NCI-H82 treated with DMSO at 0.1 percent for 48 hours (cell line): Measurements from ENCODE around the gene ABCC6.
"Not testable (repeated sequence)": the region's sequence is repeated elsewhere in the genome, so short reads cannot be mapped to it uniquely, and the experiment has no call there.

Source experiments
- DNase-seq: peaks from one replicate; lab custom pipeline; 2025; ENCODE audit not compliant: unreplicated experiment; lab: John Stamatoyannopoulos, UW

The ABCC6 gene

DNA sequence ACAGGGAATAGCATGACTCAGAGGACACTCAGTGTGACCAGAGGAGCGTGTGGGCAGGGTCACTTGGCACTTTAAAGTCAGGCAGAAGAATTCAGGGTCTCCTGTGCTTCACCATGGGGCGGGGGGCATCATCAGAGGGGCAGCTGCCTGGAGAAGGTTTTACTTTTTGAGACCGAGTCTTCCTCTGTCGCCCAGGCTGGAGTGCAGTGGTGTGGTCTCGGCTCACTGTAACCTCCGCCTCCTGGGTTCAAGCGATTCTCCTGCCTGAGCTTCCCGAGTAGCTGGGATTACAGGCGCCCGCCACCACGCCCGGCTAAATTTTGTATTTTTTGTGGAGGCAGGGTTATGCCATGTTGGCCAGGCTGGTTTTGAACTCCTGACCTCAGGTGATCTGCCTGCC, 32.3 kb downstream of the ABCC6 start:
- DNase-seq, result not testable (repeated sequence)

- DNase-seq, result no peak
Measured at GRCh38 chr16:16190546-16190945, 32.7 kb downstream of the ABCC6 start.

DNA sequence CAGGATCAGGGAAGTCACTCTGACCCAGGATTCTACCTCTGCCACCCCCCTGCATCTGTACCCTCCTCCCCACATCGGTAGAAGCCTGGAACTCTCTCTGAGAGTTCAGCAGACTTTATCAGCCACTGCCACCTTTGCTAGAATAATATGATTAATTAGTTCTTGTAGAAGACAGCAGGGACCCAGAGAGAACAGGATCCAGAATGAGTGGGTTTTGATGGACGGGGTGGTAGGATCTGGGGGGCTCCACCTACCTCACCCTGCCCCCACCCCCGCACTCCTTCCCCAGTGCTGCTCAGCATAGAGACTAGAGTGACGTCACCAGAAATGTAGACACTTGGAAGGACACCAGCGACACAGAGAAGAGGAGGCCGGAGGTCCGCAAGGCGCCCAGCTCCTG, 33.5 kb downstream of the ABCC6 start:
- DNase-seq, result no peak

DNA sequence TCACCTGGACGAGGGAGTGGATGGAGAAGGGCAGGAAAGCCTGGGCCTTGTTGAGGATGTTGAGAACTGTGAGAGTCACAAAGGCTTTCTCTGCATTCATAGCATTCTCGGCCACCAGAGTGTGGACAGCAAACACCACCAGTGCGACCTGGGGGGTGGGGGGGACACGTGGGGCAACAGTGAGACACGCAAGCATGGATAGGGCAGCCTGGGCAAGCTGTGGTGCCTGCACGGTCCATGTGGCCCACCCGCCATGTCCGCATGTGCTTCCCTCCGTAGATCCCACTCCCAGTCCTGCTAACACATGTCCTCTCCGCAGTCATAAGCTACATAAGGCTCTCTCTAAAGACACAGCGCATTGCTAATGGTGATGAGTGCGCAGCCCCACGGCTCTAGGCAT, 34.5 kb downstream of the ABCC6 start:
- DNase-seq, result no peak

GRCh38 chr16:16186820-16187219, 36.5 kb downstream of the ABCC6 start:
- no peak for DNase-seq

- DNase-seq, result no peak
Measured at GRCh38 chr16:16185095-16185494, 38.2 kb downstream of the ABCC6 start.

DNA sequence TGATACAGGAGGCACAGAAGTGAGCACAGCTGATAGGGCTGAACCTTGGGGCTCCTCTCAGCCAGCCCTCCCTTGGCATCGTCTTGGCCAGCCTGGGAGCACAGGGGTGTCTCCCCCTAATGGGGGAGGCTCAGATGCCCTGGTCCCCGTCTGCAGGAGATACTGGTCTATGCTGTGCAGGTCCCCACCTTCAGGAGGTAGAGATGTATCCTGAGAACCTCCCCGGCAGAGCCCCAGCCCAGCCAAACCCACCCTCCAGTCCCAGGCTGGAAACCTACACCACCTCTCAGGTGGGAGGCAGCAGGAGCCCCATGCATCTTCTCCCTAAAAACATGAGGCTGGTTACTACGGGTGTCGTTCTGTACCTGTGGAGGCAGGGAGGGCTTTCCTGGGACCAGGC, 38.7 kb downstream of the ABCC6 start:
- no peak for DNase-seq

- no peak for DNase-seq
Measured at GRCh38 chr16:16183562-16183961, 39.7 kb downstream of the ABCC6 start.

DNA sequence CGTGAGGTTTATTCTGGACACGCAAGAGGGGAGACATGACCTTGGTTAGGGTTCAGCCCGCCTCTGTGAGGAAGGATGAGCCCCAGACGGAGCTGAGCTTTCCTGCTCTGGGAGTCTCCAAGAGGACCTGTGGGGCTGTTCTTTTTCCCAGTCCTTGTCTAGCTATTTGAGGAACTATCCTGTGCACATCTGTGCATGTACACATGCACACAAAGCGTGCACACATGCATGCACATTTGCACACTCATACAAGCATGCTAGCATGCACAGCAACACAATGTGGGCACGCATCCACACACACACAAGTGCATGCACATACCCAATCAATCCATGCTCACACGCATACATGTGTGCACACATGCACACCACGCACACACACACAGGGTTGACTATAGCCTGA, 40.4 kb downstream of the ABCC6 start:
- DNase-seq, result no peak

- DNase-seq, result not testable (repeated sequence)
Measured at GRCh38 chr16:16181748-16182147, 41.5 kb downstream of the ABCC6 start.

- no peak for DNase-seq
Measured at GRCh38 chr16:16178455-16179162, 44.7 kb downstream of the ABCC6 start.

DNA sequence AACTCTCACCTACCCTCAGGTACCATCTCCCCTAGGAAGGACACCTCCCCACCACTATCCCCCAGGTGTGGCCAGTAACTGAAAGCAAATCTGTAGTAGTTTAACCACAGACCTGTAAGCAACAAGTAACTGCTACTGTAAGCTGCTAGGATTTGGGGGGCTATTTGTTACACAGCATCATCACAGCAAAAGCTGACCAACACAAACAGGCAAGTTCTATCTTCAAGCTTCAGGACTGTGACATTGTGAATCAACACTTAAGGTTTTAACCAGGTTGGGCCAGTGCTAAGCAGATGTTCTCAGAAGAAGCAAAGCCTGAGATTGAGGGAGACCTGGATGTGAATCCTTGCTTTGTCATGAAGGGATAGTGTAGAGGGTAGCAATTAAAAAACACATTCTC, 47.0 kb downstream of the ABCC6 start:
- no peak for DNase-seq

DNA sequence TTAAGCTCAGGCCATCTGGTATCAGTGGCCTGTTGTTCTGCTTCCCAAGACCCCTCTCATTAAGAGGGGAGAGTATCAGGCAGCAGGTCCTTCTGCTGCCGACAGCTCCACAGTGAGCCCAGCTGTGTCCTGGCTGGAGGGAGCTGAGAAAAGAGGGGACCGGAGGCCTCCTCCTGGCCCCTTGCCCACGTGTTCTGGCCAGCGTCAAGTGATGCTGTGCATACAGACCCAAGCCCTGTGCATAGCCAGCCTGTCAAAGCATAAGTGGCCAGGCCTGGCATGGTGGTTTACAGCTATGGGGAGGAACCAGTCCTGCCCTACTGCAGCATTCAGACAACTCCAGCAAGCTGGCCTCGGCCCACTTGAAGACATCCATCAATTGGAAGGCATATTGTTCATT, 48.0 kb downstream of the ABCC6 start:
- DNase-seq, result no peak

GRCh38 chr16:16172991-16173390, 50.3 kb downstream of the ABCC6 start:
- no peak for DNase-seq

DNA sequence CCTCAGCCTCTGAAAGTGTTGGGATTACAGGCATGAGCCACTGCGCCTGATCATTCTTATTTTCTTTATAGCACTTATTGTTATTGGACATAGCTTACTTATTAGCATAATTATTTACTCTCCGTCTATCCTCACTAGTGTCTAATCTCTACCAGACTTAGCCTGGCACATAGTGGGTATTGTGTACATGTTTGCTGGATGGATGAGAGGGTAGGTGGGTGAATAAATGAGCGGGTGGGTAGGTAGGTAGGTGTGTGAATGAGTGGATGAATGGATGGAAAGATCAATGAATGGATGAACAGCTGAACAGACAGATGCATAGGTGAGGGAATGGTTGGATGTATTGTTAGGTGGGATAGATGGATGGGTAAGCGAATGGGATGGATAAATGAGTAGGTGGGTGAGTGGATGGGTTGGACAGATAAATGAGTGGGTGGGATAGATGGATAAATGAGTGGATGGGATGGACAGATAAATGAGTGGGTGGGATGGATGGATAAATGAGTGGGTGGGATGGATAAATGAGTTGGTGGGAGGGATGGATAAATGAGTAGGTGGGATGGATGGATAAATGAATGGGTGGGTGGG, 51.9 kb downstream of the ABCC6 start:
- DNase-seq, result no peak

DNA sequence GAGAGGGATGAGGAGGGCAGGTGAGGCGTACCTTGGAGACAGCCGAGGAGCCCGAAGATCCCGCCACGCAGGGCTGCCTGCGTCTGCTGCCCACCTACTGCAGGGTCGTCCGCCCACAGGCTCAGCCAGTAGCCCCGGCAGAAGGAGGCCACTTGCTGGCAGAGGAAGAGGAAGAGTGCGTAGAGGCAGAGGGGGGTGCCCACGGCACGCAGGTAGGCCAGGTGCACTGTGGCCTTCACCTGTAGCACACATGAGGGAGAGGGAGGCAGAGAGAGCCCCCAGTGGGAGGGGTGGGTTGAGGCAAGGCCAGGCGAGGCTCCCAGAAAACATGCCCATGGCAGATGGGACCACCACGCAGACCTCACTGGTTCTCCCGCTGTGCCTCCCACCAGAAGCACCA, 53.7 kb downstream of the ABCC6 start:
- DNase-seq, result no peak

DNA sequence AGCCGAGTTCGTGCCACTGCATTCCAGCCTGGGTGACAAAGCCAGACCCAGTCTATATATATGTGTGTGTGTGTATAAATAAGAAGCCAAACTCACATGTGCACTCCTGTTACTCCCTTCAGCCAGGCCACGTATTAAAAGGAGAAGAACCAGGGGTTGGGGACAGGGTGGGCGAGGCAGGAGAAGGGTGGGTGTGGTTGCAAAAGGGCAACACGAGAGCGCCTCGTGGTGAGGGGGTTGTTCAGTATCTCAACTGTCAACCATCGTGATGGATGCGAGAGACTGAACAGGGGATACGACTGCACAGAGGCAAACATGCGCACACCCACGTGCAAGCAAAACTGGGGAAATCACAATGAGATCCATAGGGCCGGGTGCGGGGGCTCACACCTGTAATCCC, 54.9 kb downstream of the ABCC6 start:
- DNase-seq, result no peak

DNA sequence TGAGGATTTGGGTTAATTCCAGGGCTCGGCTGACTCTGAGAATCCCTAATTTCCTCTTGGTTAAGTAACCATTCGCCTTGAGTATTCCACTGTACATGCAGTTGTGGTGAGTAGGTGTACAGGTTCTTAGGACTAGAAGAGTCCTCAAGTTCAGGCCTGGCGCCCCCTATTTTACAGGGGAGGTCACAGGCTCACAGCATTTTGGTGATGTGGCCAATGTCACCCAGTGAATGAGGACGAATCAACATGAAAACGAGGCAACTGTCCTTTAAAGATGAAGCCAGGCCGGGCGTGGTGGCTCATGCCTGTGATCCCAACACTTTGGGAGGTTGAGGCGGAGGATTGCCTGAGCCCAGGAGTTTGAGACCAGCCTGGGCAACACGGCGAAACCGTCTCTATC, 55.4 kb downstream of the ABCC6 start:
- no peak for DNase-seq

- DNase-seq, result no peak
Measured at GRCh38 chr16:16166949-16167348, 56.3 kb downstream of the ABCC6 start.

DNA sequence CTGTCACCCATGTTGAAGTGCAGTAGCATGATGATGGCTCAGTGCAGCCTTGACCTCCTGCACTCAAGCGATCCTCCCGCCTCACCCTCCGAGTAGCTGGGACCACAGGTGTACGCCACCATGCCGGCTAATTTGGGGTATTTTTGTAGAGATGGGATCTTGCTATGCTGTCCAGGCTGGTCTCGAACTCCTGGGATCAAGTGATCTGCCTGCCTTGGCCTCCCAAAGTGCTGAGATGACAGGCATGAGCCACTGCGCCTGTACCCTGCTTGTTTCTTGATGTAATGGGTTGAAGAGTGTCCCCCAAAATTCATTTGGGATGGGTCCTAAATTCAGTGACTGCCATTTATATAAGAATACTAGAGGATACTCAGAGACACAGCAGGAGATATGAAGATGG, 57.2 kb downstream of the ABCC6 start:
- DNase-seq, result no peak

DNA sequence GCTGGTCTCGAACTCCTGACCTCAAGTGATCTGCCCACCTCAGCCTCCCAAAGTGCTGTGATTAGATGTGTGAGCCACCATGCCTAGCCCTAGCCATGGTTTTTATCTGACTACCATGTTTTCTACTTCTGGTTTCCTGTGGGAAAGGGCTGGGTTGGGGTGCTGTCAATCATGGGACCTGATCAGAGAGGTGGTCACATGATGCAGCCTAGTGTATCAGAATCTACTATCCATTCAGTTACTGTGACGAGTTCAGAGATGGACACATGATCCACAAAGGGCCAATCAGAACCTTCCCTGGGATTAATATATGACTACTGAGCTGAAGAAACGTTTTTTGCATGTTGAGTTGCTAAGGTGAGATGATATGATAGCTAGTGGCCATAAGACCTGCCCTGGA, 59.1 kb downstream of the ABCC6 start:
- no peak for DNase-seq

DNA sequence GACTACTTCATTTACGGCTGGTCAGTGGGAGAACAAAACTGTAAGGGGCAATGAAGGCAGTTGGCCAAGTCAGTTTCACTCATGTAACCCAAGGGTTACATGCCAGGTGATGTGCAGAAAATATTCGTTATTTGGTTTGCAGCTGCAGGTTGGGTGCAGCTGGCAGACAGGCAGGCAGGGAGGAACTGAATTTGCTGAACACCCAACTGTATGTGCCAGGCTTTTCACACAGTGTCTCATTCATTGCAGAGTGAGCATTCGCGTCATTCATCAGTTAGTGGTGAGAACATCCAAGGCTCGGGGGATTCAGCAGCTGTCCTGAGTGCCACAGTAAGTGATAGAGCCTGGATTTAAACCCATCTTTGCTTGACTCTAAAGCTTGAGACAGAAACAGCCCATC, 59.7 kb downstream of the ABCC6 start:
- DNase-seq, result no peak

- DNase-seq, result no peak
Measured at GRCh38 chr16:16163109-16163508, 60.2 kb downstream of the ABCC6 start.
